PFSK-1 (cell line): ENCODE results near the gene KATNAL2.

Experiments used
- FOXP2 ChIP-seq: optimal IDR thresholded peaks from 2 replicates; pipeline ENCODE3; 2011; ENCODE audit warnings: borderline replicate concordance, control low read depth, inconsistent platforms; ENCODE audit not compliant: insufficient read depth; ENCODE audit errors: extremely low read length, extremely low read depth
- POLR2AphosphoS5 ChIP-seq: IDR thresholded peaks from 2 replicates; pipeline ENCODE4 v1.6.1; 2012; ENCODE audit warnings: low read depth, mild to moderate bottlenecking, control low read depth, low read length, moderate library complexity
- SIN3A ChIP-seq: IDR thresholded peaks from 2 replicates; pipeline ENCODE4 v1.6.1; 2012; ENCODE audit warnings: mild to moderate bottlenecking, low read length, moderate library complexity, borderline replicate concordance; ENCODE audit not compliant: insufficient read depth
- TAF1 ChIP-seq: IDR thresholded peaks from 2 replicates; pipeline ENCODE4 v1.6.1; 2012; ENCODE audit warnings: low read length, control low read depth, borderline replicate concordance; ENCODE audit not compliant: insufficient read depth
- TF ChIP-seq, protein P1 (sequence below), 2 experiments: IDR thresholded peaks; 2 replicates each; pipeline versions ENCODE4 v1.6.1 to v1.8.0; 2011 to 2012; ENCODE audit warnings: low read depth in 2 of 2, low read length in 2 of 2, control low read depth in 1 of 2, inconsistent platforms in 1 of 2, mild to moderate bottlenecking in 1 of 2, moderate library complexity in 1 of 2; ENCODE audit not compliant: insufficient read depth in 1 of 2

DNA sequence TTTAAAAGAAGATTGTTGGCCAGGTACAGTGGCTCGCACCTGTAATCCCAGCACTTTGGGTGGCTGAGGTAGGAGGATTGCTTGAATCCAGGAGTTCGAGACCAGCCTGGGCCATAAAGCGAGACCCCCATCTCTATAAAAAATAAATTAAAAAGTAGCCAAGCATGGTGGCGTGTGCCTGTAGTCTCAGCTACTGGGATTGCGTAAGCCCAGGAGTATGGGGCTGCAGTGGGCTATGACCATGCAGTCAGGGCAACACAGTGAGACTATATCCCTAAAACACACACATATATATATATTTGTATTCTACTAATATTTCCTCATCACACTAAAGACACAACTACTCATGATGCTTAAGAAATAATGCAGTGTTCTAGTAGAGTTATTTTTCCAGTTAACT lies 225.8 kb downstream of the KATNAL2 start:
- no peak for TF ChIP-seq SIN3A
- no peak for TF ChIP-seq POLR2AphosphoS5
- TF ChIP-seq TAF1 = no peak
- TF ChIP-seq, protein P1, sequence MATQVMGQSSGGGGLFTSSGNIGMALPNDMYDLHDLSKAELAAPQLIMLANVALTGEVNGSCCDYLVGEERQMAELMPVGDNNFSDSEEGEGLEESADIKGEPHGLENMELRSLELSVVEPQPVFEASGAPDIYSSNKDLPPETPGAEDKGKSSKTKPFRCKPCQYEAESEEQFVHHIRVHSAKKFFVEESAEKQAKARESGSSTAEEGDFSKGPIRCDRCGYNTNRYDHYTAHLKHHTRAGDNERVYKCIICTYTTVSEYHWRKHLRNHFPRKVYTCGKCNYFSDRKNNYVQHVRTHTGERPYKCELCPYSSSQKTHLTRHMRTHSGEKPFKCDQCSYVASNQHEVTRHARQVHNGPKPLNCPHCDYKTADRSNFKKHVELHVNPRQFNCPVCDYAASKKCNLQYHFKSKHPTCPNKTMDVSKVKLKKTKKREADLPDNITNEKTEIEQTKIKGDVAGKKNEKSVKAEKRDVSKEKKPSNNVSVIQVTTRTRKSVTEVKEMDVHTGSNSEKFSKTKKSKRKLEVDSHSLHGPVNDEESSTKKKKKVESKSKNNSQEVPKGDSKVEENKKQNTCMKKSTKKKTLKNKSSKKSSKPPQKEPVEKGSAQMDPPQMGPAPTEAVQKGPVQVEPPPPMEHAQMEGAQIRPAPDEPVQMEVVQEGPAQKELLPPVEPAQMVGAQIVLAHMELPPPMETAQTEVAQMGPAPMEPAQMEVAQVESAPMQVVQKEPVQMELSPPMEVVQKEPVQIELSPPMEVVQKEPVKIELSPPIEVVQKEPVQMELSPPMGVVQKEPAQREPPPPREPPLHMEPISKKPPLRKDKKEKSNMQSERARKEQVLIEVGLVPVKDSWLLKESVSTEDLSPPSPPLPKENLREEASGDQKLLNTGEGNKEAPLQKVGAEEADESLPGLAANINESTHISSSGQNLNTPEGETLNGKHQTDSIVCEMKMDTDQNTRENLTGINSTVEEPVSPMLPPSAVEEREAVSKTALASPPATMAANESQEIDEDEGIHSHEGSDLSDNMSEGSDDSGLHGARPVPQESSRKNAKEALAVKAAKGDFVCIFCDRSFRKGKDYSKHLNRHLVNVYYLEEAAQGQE (IDR thresholded peaks at IDR 0.05; ENCODE audit: insufficient read depth in 1 of 2, low read depth in 2 of 2, low read length in 2 of 2) = no peak
- TF ChIP-seq FOXP2 = no peak
